IMR-90 (cell line): Measurements from ENCODE around the gene VPS26A.

Source experiments
- CTCF ChIP-seq: conservative IDR thresholded peaks from 2 replicates; pipeline ENCODE4 v1.5.1; 2012; ENCODE audit warnings: mild to moderate bottlenecking, low read depth, low read length, improper control_type of control experiment
- FOS ChIP-seq: fragments of 150-350 bp; IDR thresholded peaks from 2 replicates; pipeline ENCODE4 v1.6.1; 2016; ENCODE audit warnings: low read depth, low read length
- RCOR1 ChIP-seq: IDR thresholded peaks from 2 replicates; pipeline ENCODE4 v1.6.1; 2012; ENCODE audit warnings: mild to moderate bottlenecking, low read length, improper control_type of control experiment; ENCODE audit not compliant: insufficient replicate concordance
- RFX5 ChIP-seq: IDR thresholded peaks from 2 replicates; pipeline ENCODE4 v1.8.0; 2012; ENCODE audit warnings: low read depth, mild to moderate bottlenecking, low read length, moderate library complexity
- SMC3 ChIP-seq: fragments of 150-350 bp; IDR thresholded peaks from 2 replicates; pipeline ENCODE4 v1.6.1; 2016; ENCODE audit warnings: low read depth, mild to moderate bottlenecking, antibody characterized with exemption, low read length, moderate library complexity

DNA sequence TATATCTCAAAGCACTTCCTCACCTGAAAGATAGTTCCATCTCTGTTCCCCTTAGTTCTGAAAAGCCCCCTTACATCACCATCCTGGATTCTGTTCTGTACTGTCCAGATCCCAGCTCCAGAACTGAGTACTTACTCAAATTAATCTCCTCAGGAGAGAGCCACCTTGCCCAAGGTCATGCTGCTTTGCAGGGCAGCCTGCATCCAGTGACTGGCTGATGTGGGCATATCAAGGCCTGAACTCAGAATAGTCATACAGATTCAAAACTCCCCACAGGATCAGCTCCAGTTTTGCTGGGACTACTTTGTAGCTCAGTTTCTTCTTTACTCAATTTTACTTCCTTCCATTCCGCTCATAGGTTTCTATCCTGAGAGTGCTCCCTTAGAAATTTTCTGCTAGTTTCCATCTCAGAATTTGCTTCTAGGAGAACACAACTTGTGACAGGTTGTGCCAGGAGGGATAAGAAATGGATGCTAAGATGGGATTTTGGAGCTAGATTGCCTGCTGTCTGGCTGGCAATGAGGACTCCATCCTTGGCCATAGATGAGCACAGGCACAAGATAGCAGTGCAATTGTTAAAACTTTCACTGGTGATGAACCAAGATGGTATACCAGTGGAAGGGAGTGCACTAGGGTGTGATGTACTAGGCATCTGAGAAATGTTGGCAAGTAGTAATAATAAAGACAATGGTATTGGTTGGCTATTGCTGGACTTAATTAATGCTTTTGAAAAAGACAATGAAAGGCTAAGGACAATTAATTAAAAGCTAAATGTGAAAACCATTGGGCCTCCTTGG is 18.8 kb upstream of the VPS26A start:
- no peak for TF ChIP-seq RFX5
- TF ChIP-seq SMC3: no peak
- TF ChIP-seq CTCF: no peak
- no peak for TF ChIP-seq FOS
- no peak for TF ChIP-seq RCOR1
